ENCODE measurements around the gene BLOC1S6.

Gene BLOC1S6

DNA sequence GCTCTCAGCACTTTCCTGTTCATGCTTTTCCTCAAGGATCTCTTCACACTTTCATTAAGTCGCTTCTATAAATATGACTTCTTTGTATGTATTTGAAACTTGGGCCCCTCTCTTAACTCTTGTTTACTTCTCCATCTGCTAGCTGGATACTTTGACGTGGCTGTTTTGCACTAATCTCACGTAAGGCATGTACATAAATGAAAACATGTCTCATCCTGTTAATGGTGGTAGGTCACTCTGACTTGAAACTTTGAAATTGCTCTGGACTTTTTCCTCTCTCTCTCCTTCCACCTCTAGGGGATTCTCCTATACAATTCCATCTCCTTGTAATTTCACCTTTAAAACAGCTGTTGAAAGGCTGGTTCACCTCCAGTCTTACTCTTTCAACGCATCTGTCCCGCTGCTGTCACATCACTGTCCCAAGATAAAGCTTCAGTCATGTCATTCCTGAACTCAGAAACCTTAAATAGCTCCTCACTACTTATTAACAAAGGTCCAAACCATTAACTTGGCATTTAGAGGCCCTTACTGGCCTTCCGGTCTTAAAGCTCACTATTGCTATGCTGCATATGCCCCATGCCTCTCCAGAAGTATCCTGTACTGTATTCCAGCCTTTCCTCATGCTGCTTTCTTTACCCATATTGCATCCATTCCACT lies 1.2 kb downstream of the BLOC1S6 start:
- no peak for DNase-seq (ENCODE audit: low spot score)

DNA sequence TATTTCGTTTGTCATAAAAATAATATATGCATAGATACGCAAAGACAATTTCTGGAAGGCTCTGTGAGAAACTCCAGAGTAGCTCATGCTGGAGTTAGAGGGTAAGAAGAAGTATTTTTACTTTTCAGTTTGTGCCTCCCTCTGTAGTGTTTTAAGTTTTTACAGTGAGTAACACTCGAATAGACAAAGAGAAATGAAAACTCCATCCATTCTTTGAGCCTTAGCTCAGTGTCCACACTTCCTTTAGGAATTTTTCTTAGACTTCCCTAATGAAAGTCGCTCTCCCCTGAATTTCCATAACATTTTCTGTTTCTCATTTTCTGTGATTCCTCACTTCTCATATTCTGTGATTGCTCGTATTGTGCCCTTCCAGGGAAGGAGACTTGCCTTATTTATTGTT lies 2.1 kb downstream of the BLOC1S6 start:
- DNase-seq (ENCODE audit: low spot score), result no peak

DNA sequence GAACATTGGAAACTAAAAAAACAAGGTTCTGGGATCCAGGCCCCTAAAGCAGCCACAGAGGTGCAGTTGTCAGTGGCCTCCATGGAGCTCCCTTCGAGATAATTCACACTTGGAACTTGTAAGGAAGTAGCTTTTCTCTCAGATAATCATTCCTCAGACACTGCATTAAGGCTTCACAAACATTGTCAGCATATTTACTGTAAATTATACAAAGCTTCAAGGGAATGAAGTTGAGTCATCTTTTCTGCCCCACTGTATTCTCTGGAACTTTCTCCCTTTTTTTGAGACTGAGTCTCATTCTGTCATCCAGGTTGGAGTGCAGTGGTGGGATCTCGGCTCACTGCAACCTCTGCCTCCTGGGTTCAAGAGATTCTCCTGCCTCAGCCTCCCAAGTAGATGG lies 7.1 kb downstream of the BLOC1S6 start:
- no peak for DNase-seq (ENCODE audit: low spot score)

DNA sequence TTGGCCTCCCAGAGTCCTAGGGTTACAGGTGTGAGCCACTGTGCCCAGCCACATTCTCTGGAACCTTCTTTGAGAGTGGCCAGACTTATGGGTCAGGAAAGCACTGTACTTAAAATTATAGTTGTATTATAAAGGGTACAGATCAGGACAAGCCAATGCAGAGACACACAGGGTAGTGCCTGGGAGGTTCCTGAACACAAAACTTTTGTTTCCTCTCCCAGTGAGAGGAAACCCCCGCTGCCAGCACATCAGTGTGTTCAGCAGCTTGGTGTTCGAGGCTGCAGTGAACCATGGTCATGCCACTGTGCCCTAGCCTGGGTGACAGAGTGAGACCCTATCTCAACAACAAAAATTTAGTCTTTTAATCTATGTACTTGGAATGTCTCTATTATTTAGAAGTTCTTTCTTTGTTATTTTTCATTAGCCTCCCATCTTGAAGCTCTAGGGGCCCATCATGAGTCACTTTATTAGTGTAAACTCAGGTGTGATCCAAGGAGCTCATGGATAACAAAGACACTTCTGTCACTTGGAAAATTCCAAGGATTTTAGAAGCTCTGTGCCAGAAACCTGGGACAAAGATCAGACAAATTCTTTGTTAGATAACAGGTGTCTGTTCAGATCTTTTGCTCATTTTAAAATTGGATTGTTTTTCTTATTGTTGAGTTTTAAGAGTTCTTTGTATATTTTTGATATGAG lies 7.8 kb downstream of the BLOC1S6 start:
- DNase-seq (ENCODE audit: low spot score), result no peak

DNA sequence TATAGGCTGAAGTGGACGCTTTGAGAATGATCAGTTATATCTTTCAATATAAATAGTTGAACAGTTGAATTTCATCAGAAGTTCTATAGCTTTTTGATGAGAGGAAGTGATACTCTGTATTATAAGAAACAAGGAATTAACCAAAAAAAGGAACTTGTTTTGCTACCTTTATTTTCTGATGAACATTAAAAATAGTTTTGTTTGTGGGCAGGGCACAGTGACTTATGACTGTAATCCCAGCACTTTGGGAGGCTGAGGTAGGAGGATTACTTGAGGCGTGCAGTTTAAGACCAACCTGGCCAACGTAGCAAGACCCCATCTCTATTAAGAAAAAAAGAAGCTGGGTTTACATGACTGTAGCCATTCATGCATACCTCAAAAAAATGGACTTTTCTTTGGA lies 16.7 kb downstream of the BLOC1S6 start:
- no peak for DNase-seq (ENCODE audit: low spot score)

DNA sequence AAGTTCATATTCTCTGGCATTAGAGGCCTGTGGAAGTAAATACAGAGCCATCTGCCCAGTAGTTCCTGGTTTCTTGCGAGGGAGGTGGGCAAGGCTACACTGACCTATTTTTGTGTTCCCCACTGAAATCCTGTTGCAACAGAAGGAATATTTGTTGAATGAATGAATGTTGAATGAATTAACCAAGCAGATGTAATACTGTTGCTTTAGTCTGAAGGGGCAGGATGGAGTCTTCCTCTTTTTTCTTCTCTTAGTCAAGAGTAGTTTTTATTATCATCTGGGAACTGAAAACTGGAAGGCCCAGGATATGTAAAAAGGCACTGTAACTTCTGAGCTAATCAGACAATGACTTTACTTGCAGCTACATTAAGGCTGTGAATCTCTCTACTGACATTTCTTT lies 17.1 kb downstream of the BLOC1S6 start:
- no peak for DNase-seq (ENCODE audit: low spot score)

DNA sequence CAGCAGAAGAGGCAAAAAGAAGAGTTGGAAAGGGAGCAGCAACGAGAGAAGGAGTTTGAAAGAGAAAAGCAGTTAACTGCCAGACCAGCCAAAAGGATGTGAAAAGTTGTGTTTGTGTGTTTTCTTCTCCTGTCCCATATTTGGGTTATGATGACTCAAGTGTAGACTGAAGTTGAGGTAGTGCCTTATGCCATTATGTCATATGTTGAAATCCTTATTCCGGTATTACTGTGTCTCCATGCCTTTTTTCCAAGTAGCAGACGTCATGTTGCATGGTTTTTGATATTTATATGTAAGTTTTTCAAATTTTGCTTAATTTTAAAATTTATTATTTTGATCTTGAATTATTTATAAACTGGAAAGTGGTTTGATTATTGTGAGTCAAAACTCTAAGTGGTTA lies 19.2 kb downstream of the BLOC1S6 start:
- DNase-seq (ENCODE audit: low spot score), result no peak

DNA sequence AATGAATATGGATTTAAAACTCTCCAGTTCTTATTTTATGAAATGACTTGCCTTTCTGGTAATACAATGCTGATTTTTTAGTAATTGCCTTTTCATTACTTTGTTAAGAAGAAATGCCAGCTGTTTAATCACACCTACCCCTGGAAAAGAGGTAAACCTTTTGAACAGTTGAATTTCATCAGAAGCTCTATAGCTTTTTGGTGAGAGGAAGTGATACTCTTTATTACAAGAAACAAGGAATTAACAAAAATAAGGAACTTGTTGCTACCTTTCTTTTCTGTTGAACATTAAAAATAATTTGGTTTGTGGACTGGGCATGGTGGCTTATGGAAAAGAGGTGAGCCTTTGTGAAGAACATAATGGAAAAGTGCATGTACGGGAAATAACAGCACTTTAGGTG lies 19.7 kb downstream of the BLOC1S6 start:
- DNase-seq (ENCODE audit: low spot score), result no peak

DNA sequence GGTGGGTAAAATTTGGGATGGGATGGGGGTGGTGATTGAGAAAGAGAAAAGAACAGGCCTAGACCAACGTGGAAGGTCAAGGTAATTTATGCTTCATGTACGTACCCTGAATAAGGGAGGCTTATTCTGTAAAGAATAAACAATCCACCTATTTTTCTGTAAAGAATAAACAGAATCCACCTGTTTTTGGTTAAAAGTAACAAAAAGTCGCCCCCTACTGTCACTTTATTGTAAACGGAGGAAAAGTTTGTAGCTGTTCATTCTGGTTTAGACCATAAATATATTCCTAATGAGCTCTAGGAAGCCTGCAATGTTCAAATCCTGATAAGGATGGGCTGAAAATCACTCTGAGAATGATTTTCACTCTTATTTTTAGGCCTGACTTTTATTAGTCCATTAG lies 24.1 kb downstream of the BLOC1S6 start:
- DNase-seq (ENCODE audit: low spot score), result no peak

DNA sequence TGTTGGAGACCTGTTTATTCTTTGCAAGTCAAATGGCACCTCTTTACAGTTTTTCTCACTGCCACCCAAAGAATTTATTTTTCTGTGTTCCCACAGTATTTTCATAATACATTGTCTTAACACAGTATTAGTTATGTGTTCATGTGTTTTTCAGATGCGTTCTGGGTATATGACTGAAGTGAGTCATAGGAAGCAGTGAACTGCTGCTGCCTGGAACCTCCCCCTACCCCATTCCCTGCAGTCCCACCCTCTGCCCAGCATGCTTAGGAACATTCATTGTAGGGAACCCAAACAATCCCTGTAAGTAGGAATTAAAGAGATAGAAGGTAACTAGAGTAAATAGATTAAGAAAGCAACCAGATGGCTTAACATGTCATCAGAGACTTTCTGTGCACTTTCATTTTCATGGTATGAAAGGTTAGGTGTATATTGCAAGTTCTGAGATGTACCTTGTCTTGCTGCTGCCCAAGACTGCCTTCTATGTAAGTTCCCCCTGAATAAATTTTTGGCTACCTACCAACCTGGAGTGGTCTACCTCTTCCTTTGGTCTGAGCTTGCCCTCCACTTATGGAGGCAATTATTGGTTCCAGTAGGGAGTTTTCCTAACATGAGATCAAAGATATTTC lies 25.7 kb downstream of the BLOC1S6 start:
- DNase-seq (ENCODE audit: low spot score), result no peak

DNA sequence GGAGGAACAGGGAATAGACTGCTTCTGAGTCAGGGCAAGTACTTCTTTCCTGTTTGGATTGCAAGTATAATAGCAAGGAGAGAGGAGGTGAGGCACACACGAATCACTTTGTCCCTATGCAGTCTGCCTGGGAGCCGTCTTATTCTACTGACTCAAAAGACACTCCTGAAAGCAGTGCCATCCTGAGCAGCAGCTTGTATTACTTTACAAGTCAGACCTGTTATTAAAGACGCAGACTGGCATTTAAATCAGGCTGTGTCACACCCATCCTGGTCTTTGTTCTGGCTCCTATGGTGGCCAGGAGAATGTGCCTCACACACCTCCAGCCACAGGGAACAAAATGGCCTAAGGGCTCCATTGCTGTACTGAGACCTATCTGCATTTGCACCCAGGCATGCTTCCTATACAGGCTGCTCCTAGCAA lies 29.7 kb downstream of the BLOC1S6 start:
- DNase-seq (ENCODE audit: low spot score), result no peak

DNA sequence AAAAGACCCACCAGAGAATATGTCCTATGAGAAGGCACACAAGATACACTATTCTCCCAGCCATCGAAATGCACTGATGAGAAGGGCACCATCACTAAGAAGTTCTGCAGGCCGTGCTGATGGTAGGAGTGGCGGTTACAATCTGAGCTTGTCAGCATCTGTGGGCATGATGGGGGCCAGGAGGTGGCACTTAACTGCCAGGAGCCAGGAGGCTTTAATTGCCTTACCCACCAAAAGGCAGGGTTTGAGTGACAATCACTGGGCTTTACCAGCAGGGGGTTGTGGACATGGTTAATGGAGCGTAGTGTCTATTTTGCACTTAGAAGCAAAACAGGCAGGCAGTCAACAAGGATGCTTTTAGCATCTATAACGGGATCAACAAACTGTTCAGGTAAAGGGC lies 31.6 kb downstream of the BLOC1S6 start:
- DNase-seq (ENCODE audit: low spot score), result peak; percentile 31

DNA sequence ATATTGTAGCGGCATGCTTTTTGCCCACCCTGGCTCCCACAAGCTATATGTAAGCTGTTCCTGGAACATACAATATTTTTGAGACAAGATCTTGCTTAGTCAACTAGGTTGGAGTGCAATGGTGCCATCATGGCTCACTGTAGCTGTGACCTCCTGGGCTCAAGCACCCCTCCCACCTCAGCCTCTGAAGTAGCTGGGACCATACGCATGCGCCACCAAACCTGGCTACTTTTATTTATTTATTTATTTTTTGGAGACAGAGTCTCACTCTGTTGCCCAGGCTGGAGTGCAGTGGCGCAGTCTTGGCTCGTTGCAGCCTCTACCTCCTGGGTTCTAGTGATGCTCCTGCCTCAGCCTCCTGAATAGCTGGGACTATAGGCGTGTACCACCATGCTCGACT lies 41.0 kb downstream of the BLOC1S6 start:
- no peak for DNase-seq (ENCODE audit: low spot score)

DNA sequence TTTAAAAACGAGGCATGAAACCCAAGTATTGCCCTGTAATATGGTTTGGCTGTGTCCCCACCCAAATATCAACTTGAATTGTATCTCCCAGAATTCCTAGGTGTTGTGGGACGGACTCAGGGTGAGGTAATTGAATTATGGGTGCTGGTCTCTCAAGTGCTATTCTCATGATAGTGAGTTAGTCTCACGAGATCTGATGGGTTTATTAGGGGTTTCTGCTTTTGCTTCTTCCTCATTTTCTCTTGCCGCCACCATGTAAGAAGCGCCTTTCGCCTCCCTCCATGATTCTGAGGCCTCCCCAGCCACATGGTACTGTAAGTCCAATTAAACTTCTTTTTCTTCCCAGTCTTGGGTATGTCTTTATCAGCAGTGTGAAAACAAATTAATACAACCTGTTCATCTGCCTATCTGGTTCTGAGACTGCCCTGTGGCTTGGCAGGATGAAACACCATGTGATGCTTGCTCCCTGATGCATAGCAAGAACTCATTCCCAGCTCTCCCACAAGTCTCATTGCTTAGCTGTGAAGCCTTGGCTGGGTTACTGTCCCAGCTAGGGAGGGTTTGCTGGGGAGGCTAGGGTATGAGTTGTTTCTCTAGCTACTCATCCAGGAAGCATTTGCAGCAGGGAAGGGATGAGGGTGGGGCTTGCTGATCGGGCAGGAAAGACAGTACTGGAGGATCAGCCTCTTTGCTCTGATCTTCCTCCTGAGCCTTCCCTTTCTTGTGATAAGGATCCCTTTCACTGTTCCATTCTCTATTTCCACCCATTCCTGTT lies 43.9 kb downstream of the BLOC1S6 start:
- DNase-seq (ENCODE audit: low spot score), result no peak

DNA sequence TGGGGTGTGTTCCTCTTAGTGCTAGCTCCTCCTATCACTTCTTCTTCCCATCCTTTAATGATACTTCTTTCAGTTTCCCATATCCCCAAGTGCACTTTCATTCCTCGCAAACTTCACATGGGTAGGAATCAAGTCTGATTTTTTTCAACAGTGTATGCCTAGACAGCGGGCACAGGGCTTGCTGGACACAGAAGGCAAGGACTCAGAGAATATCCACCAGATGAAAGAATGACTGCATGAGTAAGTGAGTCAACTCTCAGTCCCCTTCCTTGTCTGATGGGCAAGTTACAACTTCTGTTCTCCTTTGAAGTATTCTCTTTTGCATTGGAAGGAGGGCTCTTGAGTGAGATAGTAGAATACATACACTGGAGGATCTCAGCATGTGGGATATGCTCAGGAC lies 44.6 kb downstream of the BLOC1S6 start:
- no peak for DNase-seq (ENCODE audit: low spot score)

DNA sequence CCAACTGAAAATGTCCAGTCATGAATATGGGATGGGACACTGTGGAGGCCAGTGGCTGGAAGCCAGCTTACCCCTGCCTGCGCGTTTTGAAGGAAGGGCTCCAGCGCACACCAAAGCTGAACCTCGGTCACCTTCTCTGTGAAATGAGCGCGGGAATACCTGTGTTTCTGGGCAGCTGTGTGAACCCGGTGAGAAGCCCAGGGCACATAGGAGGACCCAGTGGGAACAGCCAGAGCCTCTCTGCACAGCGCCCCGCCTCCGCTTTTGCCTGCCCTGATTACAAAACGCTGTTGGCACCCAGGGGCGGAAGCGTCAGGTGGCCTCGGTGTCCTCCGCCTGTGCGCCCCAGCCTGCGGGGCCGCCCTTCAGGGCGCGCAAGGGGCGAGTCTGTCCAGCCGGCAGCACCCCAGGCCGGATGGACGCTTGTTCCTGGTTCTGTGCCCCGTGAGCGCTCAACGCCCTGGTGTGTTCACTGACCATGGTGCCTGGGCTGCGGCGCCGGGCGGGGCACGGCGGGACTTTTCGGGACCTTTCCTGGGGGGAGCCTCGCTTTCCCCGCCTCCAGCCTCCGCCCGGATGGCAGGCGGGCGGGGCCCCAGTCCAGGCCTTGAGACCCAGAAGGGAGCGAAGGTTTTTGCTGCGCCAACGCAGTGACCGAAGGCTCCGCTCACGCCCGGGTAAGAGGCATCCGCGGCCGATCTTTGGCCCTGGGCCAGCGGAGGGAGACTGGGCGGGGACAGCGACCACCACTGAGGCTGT lies 47.4 kb downstream of the BLOC1S6 start, which contains the start of gene SQOR:
SQOR (plus strand) TSS at position 598 of the 759 bp plus-strand sequence. CDS start 23,895 bp downstream, outside the sequence.
- DNase-seq (ENCODE audit: low spot score), result peak; percentile 75

DNA sequence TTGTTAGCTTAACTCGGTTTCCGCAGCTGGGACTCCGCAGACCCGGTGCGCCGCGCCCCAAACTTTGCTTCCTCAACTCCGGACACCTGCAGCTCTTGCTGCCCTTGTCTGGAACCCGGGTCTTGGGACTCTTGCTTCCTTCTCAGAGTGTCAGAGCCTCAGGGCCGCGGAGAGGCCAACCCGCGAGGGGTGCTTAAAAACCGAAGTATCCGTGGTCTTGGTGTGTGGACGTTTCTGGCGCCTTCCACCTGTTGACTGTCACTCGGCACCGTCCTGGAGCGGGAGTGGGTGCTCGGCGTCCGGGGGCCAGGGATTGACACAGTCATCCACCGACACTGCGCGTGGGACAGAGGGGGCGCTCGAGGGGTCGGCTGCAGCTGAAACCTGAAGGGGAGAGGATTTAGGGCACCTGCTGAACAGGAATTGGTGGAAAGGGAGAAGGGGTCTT lies 48.0 kb downstream of the BLOC1S6 start:
- peak; percentile 52 for DNase-seq (ENCODE audit: low spot score)

DNA sequence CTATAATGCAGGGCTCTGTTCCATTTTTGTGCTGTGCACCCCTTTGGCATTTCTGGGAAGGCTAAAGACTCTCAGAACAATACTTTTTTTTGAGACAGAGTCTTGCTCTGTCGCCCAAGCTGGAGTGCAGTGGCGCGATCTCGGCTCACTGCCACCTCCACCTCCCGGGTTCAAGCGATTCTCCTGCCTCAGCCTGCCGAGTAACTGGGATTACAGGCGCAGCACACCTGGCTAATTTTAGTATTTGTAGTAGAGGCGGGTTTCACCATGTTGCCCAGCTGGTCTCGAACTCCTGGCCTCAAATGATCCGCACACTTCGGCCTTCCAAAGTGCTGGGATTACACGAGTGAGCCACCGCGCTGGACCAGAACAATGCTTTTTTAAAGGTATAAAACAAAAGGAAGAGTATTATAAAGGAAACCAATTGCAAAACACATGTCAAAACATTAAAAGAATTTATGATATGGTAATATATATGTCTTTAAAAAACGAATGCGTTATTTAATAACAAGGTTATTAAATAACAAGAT lies 48.6 kb downstream of the BLOC1S6 start:
- DNase-seq (ENCODE audit: low spot score), result no peak

DNA sequence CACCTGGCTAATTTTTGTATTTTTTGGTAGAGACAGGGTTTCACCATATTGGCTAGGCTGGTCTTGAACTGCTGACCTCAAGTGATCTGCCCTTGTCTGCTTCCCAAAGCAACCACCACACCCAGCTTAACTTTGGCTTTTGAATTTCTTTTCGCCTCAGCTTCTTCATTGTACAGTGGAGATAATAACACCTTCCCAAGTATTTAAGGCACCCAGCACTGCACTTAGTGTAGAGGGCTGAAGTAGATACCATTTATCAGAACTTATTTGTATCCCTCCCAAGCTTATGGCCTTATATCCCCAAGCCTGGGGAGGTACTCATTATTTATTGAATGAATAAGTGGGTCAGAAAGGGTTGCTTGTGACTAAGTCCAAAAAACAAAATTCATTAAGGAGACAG lies 50.0 kb downstream of the BLOC1S6 start:
- no peak for DNase-seq (ENCODE audit: low spot score)

DNA sequence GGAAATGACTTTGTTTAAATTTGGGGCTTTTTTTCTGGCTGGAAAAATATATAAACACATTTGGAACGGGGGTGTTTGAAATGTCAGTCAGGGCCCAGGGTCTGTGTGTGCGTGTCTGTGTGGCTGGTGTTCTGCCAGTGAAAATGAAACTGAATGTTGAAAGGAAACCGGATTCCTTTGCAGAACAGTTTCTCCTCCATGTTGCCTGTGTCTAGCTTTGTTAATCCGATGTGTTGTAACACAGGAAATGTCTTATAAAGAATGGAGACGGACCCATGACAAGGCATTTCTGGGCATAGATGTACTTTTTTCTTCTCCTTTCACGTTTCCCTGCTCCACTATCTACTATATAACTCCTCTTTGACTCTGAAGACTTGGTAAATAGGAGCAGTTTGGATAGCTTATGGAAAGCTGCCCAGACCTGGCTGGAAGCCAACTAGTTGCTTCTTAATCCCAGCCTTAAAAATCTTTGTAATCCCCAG lies 50.4 kb downstream of the BLOC1S6 start:
- DNase-seq (ENCODE audit: low spot score), result no peak

DNA sequence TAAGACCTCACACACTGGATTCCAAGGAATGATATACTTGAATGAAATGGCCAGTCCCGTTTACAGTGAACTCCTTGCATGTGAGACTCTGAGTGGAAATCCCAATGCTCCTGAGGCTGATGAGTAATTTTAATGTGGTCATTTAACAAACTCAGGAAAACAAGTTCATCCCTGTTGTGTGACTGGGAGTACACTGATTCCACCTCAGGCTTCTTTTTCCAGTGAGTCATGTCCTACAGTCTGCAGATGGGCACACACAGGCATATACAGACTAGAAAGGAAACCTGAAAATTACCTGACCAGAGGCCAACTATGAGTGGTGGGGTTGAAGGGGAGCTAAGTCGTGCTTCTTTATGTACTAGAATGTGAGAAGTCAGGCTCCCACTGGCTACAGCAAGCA lies 53.4 kb downstream of the BLOC1S6 start:
- no peak for DNase-seq (ENCODE audit: low spot score)
